Thoracic aorta (tissue), 2 donors: ENCODE data around the gene EPS8. TPM values are rescaled to one million over a fixed set of nuclear protein-coding genes. Genes with fewer than 3 reads are reported as not detected.
A peak's percentile ranks its signal among the peaks of the same experiment; 100 is the strongest.

Experiments
- ATAC-seq: fragments of 150-250 bp; one replicate; pipeline ENCODE4 v1.8.0; 2017; ENCODE audit warnings: low read depth; ENCODE audit not compliant: insufficient number of reproducible peaks, low FRiP score
- DNase-seq: peaks from one replicate; pipeline ENCODE4 v3.0.0-alpha.2; 2020; ENCODE audit warnings: low spot score
- H3K27ac ChIP-seq, 2 donors: fragments of 200-600 bp; sonication (generic); 1 replicate in 1 of 2; 2 replicates in 1 of 2; pipeline ENCODE4 v1.5.1; 2016; ENCODE audit warnings: mild to moderate bottlenecking in 2 of 2, moderate library complexity in 2 of 2
- H3K27me3 ChIP-seq: fragments of 200-600 bp; sonication (generic); replicated peaks from 2 replicates; pipeline ENCODE4 v1.6.0; 2016; ENCODE audit warnings: mild to moderate bottlenecking; ENCODE audit not compliant: insufficient read depth
- H3K36me3 ChIP-seq: fragments of 200-600 bp; sonication (generic); one replicate; pipeline ENCODE4 v1.5.1; 2016
- H3K4me1 ChIP-seq, 2 donors: fragments of 200-600 bp; sonication (generic); 1 replicate in 1 of 2; 2 replicates in 1 of 2; pipeline versions ENCODE4 v1.5.1 to v1.6.0; 2016; ENCODE audit warnings: low read depth in 2 of 2, mild to moderate bottlenecking in 1 of 2; ENCODE audit not compliant: control insufficient read depth in 1 of 2
- H3K4me3 ChIP-seq: fragments of 200-600 bp; sonication (generic); 2 replicates; pipeline ENCODE4 v1.5.1; 2016; ENCODE audit warnings: mild to moderate bottlenecking
- H3K9me3 ChIP-seq: fragments of 200-600 bp; sonication (generic); 2 replicates; pipeline ENCODE4 v1.5.1; 2016
- CTCF ChIP-seq: fragments of 200-600 bp; sonication (generic); IDR thresholded peaks from one replicate; pipeline ENCODE4 v1.5.1; 2019; ENCODE audit warnings: antibody characterized with exemption
- total RNA-seq, 2 donors: library from RNA; depleted of rRNA; stranded (reverse); fragments of >200 nt; gene quantifications; one replicate each; pipeline versions ENCODE4 v1.1.0 to v1.2.3, GENCODE V29; 2016

EPS8 gene
- total RNA-seq, 2 donors from 2014 or later = 139 to 188 TPM

GRCh38 chr12:15602051-15602672, 187.0 kb downstream of the EPS8 start:
- ATAC-seq = no peak

GRCh38 chr12:15601210-15601800, 187.9 kb downstream of the EPS8 start:
- Histone ChIP-seq H3K4me3 (no peak overlapping the region), H3K27ac (no peak overlapping the region), H3K36me3 (no peaks in the 10 kb centered on the region), H3K9me3 (no peaks in the 10 kb centered on the region), H3K4me1 (peaks cover 14 to 15% of the 10 kb centered on the region in 2 donors), H3K27me3 (no peaks in the 10 kb centered on the region)
- ATAC-seq (no peak), DNase-seq (no peak)
- no peak for TF ChIP-seq CTCF

More at GRCh38 chr12:15602051-15602672, 187.0 kb downstream of the EPS8 start:
- TF ChIP-seq CTCF = no peak
- peaks cover 14 to 15% of the 10 kb centered on the region in 2 donors for H3K4me1 ChIP-seq
- no peak for DNase-seq
- no peaks in the 10 kb centered on the region for H3K9me3 ChIP-seq
- H3K27ac ChIP-seq = no peak overlapping the region
- no peaks in the 10 kb centered on the region for H3K27me3 ChIP-seq
- no peaks in the 10 kb centered on the region for H3K36me3 ChIP-seq
- no peak overlapping the region for H3K4me3 ChIP-seq

- ATAC-seq (no peak), DNase-seq (no peak)
- no peaks in the 10 kb centered on the region for H3K27me3 ChIP-seq
- no peak for TF ChIP-seq CTCF
- H3K27ac ChIP-seq = no peak overlapping the region
- peaks cover 2% of the 10 kb centered on the region for H3K36me3 ChIP-seq
- no peak overlapping the region for H3K4me3 ChIP-seq
- H3K4me1 ChIP-seq = peaks cover 14 to 15% of the 10 kb centered on the region in 2 donors
- H3K9me3 ChIP-seq = no peaks in the 10 kb centered on the region
Measured at GRCh38 chr12:15600223-15600935, 188.8 kb downstream of the EPS8 start.

- TF ChIP-seq CTCF = no peak
- peaks cover 14 to 15% of the 10 kb centered on the region in 2 donors for H3K4me1 ChIP-seq
- H3K36me3 ChIP-seq = peaks cover 3% of the 10 kb centered on the region
- no peaks in the 10 kb centered on the region for H3K27me3 ChIP-seq
- no peaks in the 10 kb centered on the region for H3K9me3 ChIP-seq
- DNase-seq (no peak), ATAC-seq (peak; percentile 98)
- H3K27ac ChIP-seq = peak overlapping the region in 1 of 2 donors; percentile 63
- no peak overlapping the region for H3K4me3 ChIP-seq
Measured at GRCh38 chr12:15599266-15600037, 189.7 kb downstream of the EPS8 start.
